Measurements from ENCODE around the gene STRN3. TPM values are rescaled to one million over a fixed set of nuclear protein-coding genes. Genes with fewer than 3 reads are reported as not detected.

Gene STRN3
- total RNA-seq, 1 experiment from 2014 or later = 52.1 TPM

GRCh38 chr14:30875788-30876053 lies 150.5 kb downstream of the STRN3 start:
- Histone ChIP-seq H2AK5ac (ENCODE audit: insufficient read length, low read length) (no peak overlapping the region), H4K20me1 (ENCODE audit: control insufficient read depth, insufficient read depth, insufficient read length) (no peaks in the 10 kb centered on the region), H3K27ac (ENCODE audit: insufficient read length, low read depth, low read length) (no peak overlapping the region), H3K9me3 (ENCODE audit: control insufficient read depth, low read depth, low read length) (no peaks in the 10 kb centered on the region), H3K4me1 (ENCODE audit: insufficient read depth, low read length) (peaks cover 2% of the 10 kb centered on the region; the same call in 1 of the 2 replicates), H3K4me2 (ENCODE audit: insufficient read depth, insufficient read length, low read length) (peak overlapping the region; percentile 40), H3K79me1 (ENCODE audit: insufficient read depth, low read depth, low read length, poor library complexity, severe bottlenecking) (no peaks in the 10 kb centered on the region), H3T11ph (ENCODE audit: low read length) (no peak overlapping the region), H2AFZ (ENCODE audit: low read length) (no peak overlapping the region), H2BK120ac (ENCODE audit: low read depth, low read length, poor library complexity, severe bottlenecking) (no peak overlapping the region), H4K8ac (replicated peaks; ENCODE audit: insufficient read length, low read depth, low read length) (no peak overlapping the region), H4K91ac (ENCODE audit: insufficient read length, low read depth, low read length) (no peak overlapping the region), H2BK12ac (ENCODE audit: insufficient read length, low read depth, low read length) (no peak overlapping the region), H3K9ac (ENCODE audit: extremely low read depth, insufficient read length, low read length) (no peak overlapping the region), H3K27me3 (ENCODE audit: insufficient read depth, low read length) (peaks cover 21% of the 10 kb centered on the region; the same call in 1 of the 2 replicates), H3K23ac (ENCODE audit: insufficient read length, low read depth, low read length) (no peak overlapping the region), H2BK15ac (ENCODE audit: low read depth, low read length) (no peak overlapping the region), H4K5ac (ENCODE audit: insufficient read length, low read depth, low read length) (no peak overlapping the region), H3K79me2 (ENCODE audit: insufficient read depth, low read length) (no peaks in the 10 kb centered on the region), H3K18ac (ENCODE audit: insufficient read length, low read depth, low read length) (no peak overlapping the region), H3K56ac (ENCODE audit: insufficient read length, low read depth, low read length) (no peak overlapping the region), H2BK20ac (ENCODE audit: low read depth, low read length, poor library complexity, severe bottlenecking) (no peak overlapping the region), H3K23me2 (ENCODE audit: insufficient read length, low read depth, low read length, poor library complexity, severe bottlenecking) (peaks cover 17% of the 10 kb centered on the region), H2BK5ac (ENCODE audit: insufficient read length, low read length) (no peak overlapping the region), H3K4ac (ENCODE audit: low read depth, low read length) (no peak overlapping the region), H3K14ac (ENCODE audit: insufficient read depth, low read length) (no peak overlapping the region)
- Mint-ChIP-seq H3K4me1 (peaks cover 30 to 31% of the 10 kb centered on the region in 2 experiments), H3K27me3 (ENCODE audit: low read depth) (peaks cover 42% of the 10 kb centered on the region), H3K9me3 (no peaks in the 10 kb centered on the region; a peak in 2 of 5 replicates), H3K36me3 (ENCODE audit: insufficient read depth in 1 of 3, low read depth in 3 of 3) (peaks cover 0 to 3% (median 2%) of the 10 kb centered on the region in 3 experiments; a peak in 3 of 7 replicates), H3K27ac (no peak overlapping the region), H3K4me3 (peak overlapping the region; percentile 60 to 75)
- no CpG with 5 or more reads among the region's 9 CpGs for WGBS (ENCODE audit: extremely low coverage, insufficient read length, low lambda C conversion rate)
- no peak for DNase-seq
- TF ChIP-seq CTCF (conservative IDR thresholded peaks at IDR 0.05) = no peak

Data from H9 (cell line).